ENCODE results near the gene RTL3. TPM values are rescaled to one million over a fixed set of nuclear protein-coding genes. Genes with fewer than 3 reads are reported as not detected.

The RTL3 gene
- total RNA-seq, 2 experiments from 2014 or later, result not detected

GRCh38 chrX:78687586-78687985 is 28.5 kb upstream of the RTL3 start:
- Histone ChIP-seq H3K9me3 (ENCODE audit: control insufficient read depth in 1 of 2, insufficient read depth in 1 of 2, low read length in 2 of 2) (no peaks in the 10 kb centered on the region), H3K27ac (ENCODE audit: low read depth in 1 of 2, low read length in 2 of 2) (no peak overlapping the region), H3K27me3 (ENCODE audit: control insufficient read depth in 1 of 2, insufficient read depth in 2 of 2, low read length in 2 of 2) (no peaks in the 10 kb centered on the region), H3K36me3 (ENCODE audit: insufficient read depth, low read length) (no peaks in the 10 kb centered on the region), H3K4me1 (ENCODE audit: insufficient read depth, low read length) (no peaks in the 10 kb centered on the region), H3K4me3 (ENCODE audit: low read length) (no peak overlapping the region)
- no peaks in the 10 kb centered on the region for H3K27me3 Mint-ChIP-seq
- no peak overlapping the region for H3K4me3 Mint-ChIP-seq
- CTCF ChIA-PET, result no interaction called here
- H3K36me3 Mint-ChIP-seq (ENCODE audit: low read depth), result no peaks in the 10 kb centered on the region
- intact Hi-C loops (cut with DNase I, micrococcal nuclease), result no loop called here
- TF ChIP-seq CTCF (IDR thresholded peaks at IDR 0.05), result no peak
- ATAC-seq (ENCODE audit: poor library complexity) (no peak), DNase-seq (peak in 1 of 14 experiments; percentile 1)
- POLR2A ChIA-PET, result no interaction called here
- H3K27ac Mint-ChIP-seq, result no peak overlapping the region
- no peaks in the 10 kb centered on the region for H3K9me3 Mint-ChIP-seq
- no peaks in the 10 kb centered on the region for H3K4me1 Mint-ChIP-seq (ENCODE audit: low read depth)

GRCh38 chrX:78673246-78673645 is 14.1 kb upstream of the RTL3 start:
- no peak overlapping the region for H3K27ac Mint-ChIP-seq
- ATAC-seq (ENCODE audit: poor library complexity) (no peak), DNase-seq (no peak)
- ChIA-PET CTCF (no interaction called here), POLR2A (no interaction called here)
- no peaks in the 10 kb centered on the region for H3K36me3 ChIP-seq (ENCODE audit: insufficient read depth, low read length)
- intact Hi-C loops (cut with DNase I, micrococcal nuclease), result no loop called here
- no peaks in the 10 kb centered on the region for H3K9me3 Mint-ChIP-seq
- no peaks in the 10 kb centered on the region for H3K27me3 Mint-ChIP-seq
- H3K27me3 ChIP-seq (ENCODE audit: control insufficient read depth in 1 of 2, insufficient read depth in 2 of 2, low read length in 2 of 2), result no peaks in the 10 kb centered on the region
- no peak overlapping the region for H3K4me3 Mint-ChIP-seq
- H3K36me3 Mint-ChIP-seq (ENCODE audit: low read depth), result no peaks in the 10 kb centered on the region
- H3K27ac ChIP-seq (ENCODE audit: low read depth in 1 of 2, low read length in 2 of 2), result no peak overlapping the region
- no peaks in the 10 kb centered on the region for H3K9me3 ChIP-seq (ENCODE audit: control insufficient read depth in 1 of 2, insufficient read depth in 1 of 2, low read length in 2 of 2)
- no peak overlapping the region for H3K4me3 ChIP-seq (ENCODE audit: low read length)
- H3K4me1 Mint-ChIP-seq (ENCODE audit: low read depth), result no peaks in the 10 kb centered on the region
- no peaks in the 10 kb centered on the region for H3K4me1 ChIP-seq (ENCODE audit: insufficient read depth, low read length)
- no peak for TF ChIP-seq CTCF (IDR thresholded peaks at IDR 0.05)

GRCh38 chrX:78665342-78665741 is 6.2 kb upstream of the RTL3 start:
- no peaks in the 10 kb centered on the region for H3K9me3 Mint-ChIP-seq
- H3K27ac Mint-ChIP-seq, result no peak overlapping the region
- CTCF ChIA-PET, result no interaction called here
- no peaks in the 10 kb centered on the region for H3K4me1 Mint-ChIP-seq (ENCODE audit: low read depth)
- POLR2A ChIA-PET, result no interaction called here
- Histone ChIP-seq H3K9me3 (ENCODE audit: control insufficient read depth in 1 of 2, insufficient read depth in 1 of 2, low read length in 2 of 2) (no peaks in the 10 kb centered on the region), H3K4me3 (ENCODE audit: low read length) (no peak overlapping the region), H3K4me1 (ENCODE audit: insufficient read depth, low read length) (no peaks in the 10 kb centered on the region), H3K36me3 (ENCODE audit: insufficient read depth, low read length) (no peaks in the 10 kb centered on the region), H3K27ac (ENCODE audit: low read depth in 1 of 2, low read length in 2 of 2) (no peak overlapping the region), H3K27me3 (ENCODE audit: control insufficient read depth in 1 of 2, insufficient read depth in 2 of 2, low read length in 2 of 2) (no peaks in the 10 kb centered on the region)
- no peak for TF ChIP-seq CTCF (IDR thresholded peaks at IDR 0.05)
- intact Hi-C loops (cut with DNase I, micrococcal nuclease), result no loop called here
- no peaks in the 10 kb centered on the region for H3K36me3 Mint-ChIP-seq (ENCODE audit: low read depth)
- H3K27me3 Mint-ChIP-seq, result no peaks in the 10 kb centered on the region
- ATAC-seq (ENCODE audit: poor library complexity) (no peak), DNase-seq (no peak)
- H3K4me3 Mint-ChIP-seq, result no peak overlapping the region
